Heart left ventricle (tissue), 16 donors: ENCODE data around the gene IKZF3. TPM values are rescaled to one million over a fixed set of nuclear protein-coding genes. Genes with fewer than 3 reads are reported as not detected.
"Not testable (repeated sequence)": the region's sequence is repeated elsewhere in the genome, so short reads cannot be mapped to it uniquely, and the experiment has no call there.

ENCODE experiments used
- ATAC-seq, 4 donors: fragments of 200-7000 bp; cut with Tn5 transposase; one replicate each; pipeline ENCODE4 v1.9.1; 2020 to 2022; ENCODE audit warnings: moderate library complexity in 4 of 4, mild to moderate bottlenecking in 3 of 4, moderate number of reproducible peaks in 1 of 4
- DNase-seq, 5 donors: peaks; one replicate each; pipeline ENCODE4 v3.0.0-alpha.2; 2020
- H3K27ac ChIP-seq, 12 donors: fragments of 200-600 bp; sonication (generic) in 4 of 12; one replicate each; pipeline versions ENCODE4 v1.5.0 to v1.8.0; 2016 to 2022; ENCODE audit warnings: mild to moderate bottlenecking in 2 of 12
- H3K27me3 ChIP-seq, 9 donors: fragments of 200-600 bp; sonication (generic) in 2 of 9; one replicate each; pipeline versions ENCODE4 v1.5.1 to v1.8.0; 2016 to 2022; ENCODE audit warnings: mild to moderate bottlenecking in 3 of 9
- H3K36me3 ChIP-seq, 9 donors: fragments of 200-600 bp; sonication (generic) in 2 of 9; one replicate each; pipeline versions ENCODE4 v1.5.0 to v1.8.0; 2018 to 2022; ENCODE audit warnings: mild to moderate bottlenecking in 2 of 9
- H3K4me1 ChIP-seq, 12 donors: fragments of 200-600 bp; sonication (generic) in 4 of 12; one replicate each; pipeline versions ENCODE4 v1.5.0 to v1.8.0; 2016 to 2022; ENCODE audit warnings: mild to moderate bottlenecking in 3 of 12
- H3K4me3 ChIP-seq, 12 donors: fragments of 200-600 bp; sonication (generic) in 4 of 12; one replicate each; pipeline versions ENCODE4 v1.5.0 to v1.8.0; 2017 to 2022; ENCODE audit warnings: mild to moderate bottlenecking in 9 of 12, moderate library complexity in 4 of 12
- H3K9me3 ChIP-seq, 12 donors: fragments of 200-600 bp; sonication (generic) in 4 of 12; one replicate each; pipeline versions ENCODE4 v1.5.0 to v1.8.0; 2016 to 2022; ENCODE audit warnings: mild to moderate bottlenecking in 1 of 12
- CTCF ChIP-seq, 12 donors: fragments of 200-600 bp; sonication (generic) in 4 of 12; IDR thresholded peaks; one replicate each; pipeline versions ENCODE4 v1.5.0 to v1.8.0; 2018 to 2022; ENCODE audit warnings: antibody characterized with exemption in 12 of 12, mild to moderate bottlenecking in 5 of 12
- POLR2A ChIP-seq, 2 donors: fragments of 450-650 bp; IDR thresholded peaks; one replicate each; pipeline ENCODE4 v1.6.1; 2017; ENCODE audit warnings: antibody characterized with exemption in 2 of 2, mild to moderate bottlenecking in 2 of 2, moderate library complexity in 2 of 2
- WGBS, 4 donors: extraction: QIAGEN DNeasy Blood & Tissue Kit in 2 of 4; methylation state at CpG; one replicate each; pipeline versions ENCODE4 v1.1.5 to v1.1.7; 2013 to 2018; 5-methylcytosine and 5-hydroxymethylcytosine counted together
- intact Hi-C, 10 donors: fragments of 100-400 bp; cut with DNase I; formaldehyde crosslinking; loops; one replicate each; pipeline versions ENCODE4 v1.11.1 to v1.14.2; 2022
- polyA plus RNA-seq, 2 donors: library from polyadenylated mRNA; stranded (reverse); fragments of 200-250 nt; gene quantifications; one replicate each; pipeline ENCODE4 v1.2.3, GENCODE V29; 2013
- total RNA-seq, 9 donors: library from RNA; depleted of rRNA in 2 of 9; stranded (reverse); fragments of >200 nt in 2 of 9; fragmentation: NEBNext Ultra II Directional in 3 of 9; extraction: Animal tissue kit (Norgen Biotek cat#: 25700) in 3 of 9; gene quantifications; one replicate each; pipeline versions ENCODE4 v1.1.0 to v1.2.4, GENCODE V29; 2016 to 2023
- donor health status: ischemic (EF 13 %, LVEDD 7.1; RV severe dilation, severe dysfunction).
- donor health status: healthy with polysubstance abuse.
- donor health status: DM: no; HTN: yes; CAD: no.
- donor health status: DM: no; HTN: no; CAD: no.
- donor health status: ischemic (EF 25% LVEDD 6.9; RV normal size, moderate dysfunction).
- donor health status: ischemic (EF 25% LVEDD 5.7; RV mildly dilated, moderate dysfunction).
- donor health status: healthy.
- donor health status: DM: yes; HTN: yes; CAD: no.
- donor health status: ischemic (EF 35%, LVEDD 5.7; RV mildly dilated, moderate dysfunction).
- donor health status: nonischemic (EF 11% LVEDD 7.7; RV severe dilation, severe dysfunction).
- donor health status: DM: yes; HTN: yes; CAD: no.
- donor health status: PGD.
- donor health status: ischemic (EF 29% LVEDD 5.4; RV normal size, mild dysfunction).
- donor health status: nonischemic (EF 23%, LVEDD 6.1; RV moderate dilation, normal function).

The IKZF3 gene
- total and polyA plus RNA-seq, 11 donors, result 0.07 to 6.9 (median 0.21) TPM

GRCh38 chr17:39715375-39716072, 148.6 kb downstream of the IKZF3 start:
- peaks cover 0 to 17% (median 4%) of the 10 kb centered on the region in 12 donors for H3K4me1 ChIP-seq
- no peak for DNase-seq
- H3K4me3 ChIP-seq, result no peak overlapping the region
- no peaks in the 10 kb centered on the region for H3K27me3 ChIP-seq
- TF ChIP-seq CTCF (IDR thresholded peaks at IDR 0.05), result no peak
- peak overlapping the region in 3 of 12 donors; percentile 23 to 60 (median 51) for H3K27ac ChIP-seq
- WGBS, 4 donors, result 85 to 93% (median 91%) methylated on average over 13 to 18 of the region's 18 CpGs
- intact Hi-C loops, result no loop called here
- peaks cover 0 to 96% (median 74%) of the 10 kb centered on the region in 9 donors for H3K36me3 ChIP-seq
- H3K9me3 ChIP-seq, result no peaks in the 10 kb centered on the region
- peak in 1 of 4 donors; percentile 18 for ATAC-seq

GRCh38 chr17:39714234-39714633, 149.9 kb downstream of the IKZF3 start:
- DNase-seq (no peak), ATAC-seq (no peak)
- Histone ChIP-seq H3K4me3 (no peak overlapping the region), H3K36me3 (peaks cover 0 to 95% (median 74%) of the 10 kb centered on the region in 9 donors), H3K27me3 (no peaks in the 10 kb centered on the region), H3K4me1 (peaks cover 0 to 17% (median 4%) of the 10 kb centered on the region in 12 donors), H3K27ac (no peak overlapping the region), H3K9me3 (no peaks in the 10 kb centered on the region)
- intact Hi-C loops, result no loop called here
- no peak for TF ChIP-seq CTCF (IDR thresholded peaks at IDR 0.05)
- no peak for TF ChIP-seq POLR2A (IDR thresholded peaks at IDR 0.05)
- WGBS, 4 donors, result 86 to 98% (median 94%) methylated on average over 4 of the region's 4 CpGs

GRCh38 chr17:39711851-39712250, 152.3 kb downstream of the IKZF3 start:
- H3K9me3 ChIP-seq, result no peaks in the 10 kb centered on the region
- WGBS, 4 donors, result 88 to 89% (median 89%) methylated on average over 10 of the region's 10 CpGs
- intact Hi-C loops, result no loop called here
- no peaks in the 10 kb centered on the region for H3K27me3 ChIP-seq
- ATAC-seq (no peak), DNase-seq (peak in 1 of 5 donors; percentile 26)
- peaks cover 0 to 95% (median 89%) of the 10 kb centered on the region in 9 donors for H3K36me3 ChIP-seq
- TF ChIP-seq CTCF (IDR thresholded peaks at IDR 0.05) (no peak), POLR2A (IDR thresholded peaks at IDR 0.05) (no peak)
- H3K4me3 ChIP-seq, result no peak overlapping the region
- H3K27ac ChIP-seq, result no peak overlapping the region
- peaks cover 0 to 16% (median 4%) of the 10 kb centered on the region in 12 donors for H3K4me1 ChIP-seq

GRCh38 chr17:39711071-39711470, 153.0 kb downstream of the IKZF3 start:
- intact Hi-C loops, H3K27ac ChIP-seq, ATAC-seq, H3K27me3 ChIP-seq, H3K4me3 ChIP-seq, H3K9me3 ChIP-seq: not testable (repeated sequence)
- WGBS, 4 donors, result 75 to 88% (median 85%) methylated on average over 11 of the region's 11 CpGs
- DNase-seq, result peak in 1 of 5 donors; percentile 10
- Histone ChIP-seq H3K4me1 (peaks cover 0 to 16% (median 5%) of the 10 kb centered on the region in 12 donors), H3K36me3 (peaks cover 0 to 90% (median 84%) of the 10 kb centered on the region in 9 donors)
